NCI-H1417 (cell line): Measurements from ENCODE around the gene SESN2.

Experiments used
- DNase-seq, 3 experiments: peaks; one replicate each; lab custom pipeline; 2025; lab: John Stamatoyannopoulos, UW

The SESN2 gene, protein sequence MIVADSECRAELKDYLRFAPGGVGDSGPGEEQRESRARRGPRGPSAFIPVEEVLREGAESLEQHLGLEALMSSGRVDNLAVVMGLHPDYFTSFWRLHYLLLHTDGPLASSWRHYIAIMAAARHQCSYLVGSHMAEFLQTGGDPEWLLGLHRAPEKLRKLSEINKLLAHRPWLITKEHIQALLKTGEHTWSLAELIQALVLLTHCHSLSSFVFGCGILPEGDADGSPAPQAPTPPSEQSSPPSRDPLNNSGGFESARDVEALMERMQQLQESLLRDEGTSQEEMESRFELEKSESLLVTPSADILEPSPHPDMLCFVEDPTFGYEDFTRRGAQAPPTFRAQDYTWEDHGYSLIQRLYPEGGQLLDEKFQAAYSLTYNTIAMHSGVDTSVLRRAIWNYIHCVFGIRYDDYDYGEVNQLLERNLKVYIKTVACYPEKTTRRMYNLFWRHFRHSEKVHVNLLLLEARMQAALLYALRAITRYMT

DNA sequence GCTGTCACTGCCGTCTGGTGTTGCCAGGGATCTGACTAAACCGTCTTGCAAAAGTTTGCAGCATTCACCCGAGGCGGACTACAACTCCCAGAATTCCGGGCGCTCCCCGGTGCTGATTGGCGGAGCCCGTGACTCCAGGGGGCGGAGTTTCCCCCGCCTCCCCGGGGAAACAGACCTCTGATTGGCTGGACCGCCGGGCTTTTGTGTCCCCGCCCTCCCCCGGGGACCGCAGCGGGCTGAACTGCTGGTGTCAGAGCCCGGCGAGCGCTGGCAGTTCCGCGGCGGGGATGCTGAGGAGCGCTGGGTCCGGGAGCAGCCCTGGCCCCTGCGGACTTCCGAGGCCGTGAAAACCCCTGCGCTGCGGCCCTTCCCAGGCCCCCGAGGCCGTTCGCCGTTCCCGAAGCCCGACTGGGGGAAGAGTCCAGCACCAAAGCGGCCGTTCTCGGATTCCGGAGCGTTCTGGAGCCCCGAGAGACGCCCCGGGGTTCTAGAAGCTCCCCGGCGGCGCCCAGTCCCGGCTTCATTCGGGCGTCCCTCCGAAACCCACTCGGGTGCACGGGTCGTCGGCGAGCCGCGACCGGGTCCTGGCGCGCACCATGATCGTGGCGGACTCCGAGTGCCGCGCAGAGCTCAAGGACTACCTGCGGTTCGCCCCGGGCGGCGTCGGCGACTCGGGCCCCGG is at the start of gene SESN2:
Gene SESN2 (plus strand): TSS at position 267 of the 682 bp plus-strand sequence. CDS start 330 bp downstream, at position 597.
- peak; percentile 95 to 98 (median 98) for DNase-seq

DNA sequence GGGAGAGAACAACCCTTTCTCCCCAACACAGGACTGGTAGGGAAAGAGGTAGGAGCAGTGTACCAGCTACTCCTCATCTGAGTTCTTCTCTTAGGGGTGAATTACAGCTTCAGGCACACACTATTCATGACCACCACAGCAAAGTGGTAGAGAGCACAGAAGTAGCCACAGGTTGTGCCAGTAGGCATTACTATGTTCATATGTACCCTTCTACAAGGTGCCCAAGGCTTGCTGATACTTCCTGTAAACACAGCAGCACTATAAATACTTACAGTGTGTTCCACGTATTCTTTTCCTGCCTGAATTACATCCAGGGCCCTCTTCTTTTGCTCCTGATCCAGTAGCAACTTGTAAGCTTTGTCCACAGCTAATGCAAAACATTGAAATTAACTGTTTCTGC is 49.6 kb upstream of the SESN2 start:
- no peak for DNase-seq

DNA sequence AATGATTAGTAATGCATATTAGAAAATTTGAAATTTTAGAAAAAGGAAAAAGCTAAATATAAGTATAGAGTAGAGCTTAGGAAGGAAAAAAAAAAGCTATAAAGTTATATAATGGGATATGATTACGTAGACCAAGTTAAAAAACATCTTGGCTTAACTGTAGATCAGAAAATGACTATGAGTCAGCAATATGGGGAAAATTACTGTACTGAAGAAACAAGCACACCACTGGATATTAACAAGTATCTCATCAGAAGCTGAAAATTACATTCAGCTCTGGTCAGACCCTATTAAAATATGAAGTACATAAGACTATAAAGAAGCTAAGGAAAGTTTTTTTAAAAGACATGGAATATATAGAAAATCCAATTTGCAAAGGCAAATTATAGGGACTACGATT is 46.0 kb upstream of the SESN2 start:
- DNase-seq = no peak

- no peak for DNase-seq
These were observed 30.2 kb upstream of the SESN2 start for GRCh38 chr1:28229089-28229488.

DNA sequence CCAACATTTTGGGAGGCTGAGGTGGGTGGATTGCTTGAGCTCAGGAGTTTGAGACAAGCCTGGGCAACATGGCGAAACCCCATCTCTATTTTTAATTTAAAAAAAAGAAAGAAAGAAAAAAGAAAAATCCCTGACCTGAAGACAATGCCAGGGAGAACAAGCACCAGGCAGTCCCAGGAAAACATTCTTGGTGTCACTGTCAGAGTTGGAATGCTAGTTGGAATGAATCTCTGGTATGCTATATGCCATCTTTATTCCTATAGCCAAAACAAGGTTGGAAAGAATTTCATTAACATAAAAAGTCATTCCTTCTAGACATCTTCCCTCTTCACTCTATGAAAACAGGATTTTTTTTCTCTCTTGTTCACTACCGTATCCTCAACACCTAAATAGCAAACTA is 29.3 kb upstream of the SESN2 start:
- no peak for DNase-seq

DNA sequence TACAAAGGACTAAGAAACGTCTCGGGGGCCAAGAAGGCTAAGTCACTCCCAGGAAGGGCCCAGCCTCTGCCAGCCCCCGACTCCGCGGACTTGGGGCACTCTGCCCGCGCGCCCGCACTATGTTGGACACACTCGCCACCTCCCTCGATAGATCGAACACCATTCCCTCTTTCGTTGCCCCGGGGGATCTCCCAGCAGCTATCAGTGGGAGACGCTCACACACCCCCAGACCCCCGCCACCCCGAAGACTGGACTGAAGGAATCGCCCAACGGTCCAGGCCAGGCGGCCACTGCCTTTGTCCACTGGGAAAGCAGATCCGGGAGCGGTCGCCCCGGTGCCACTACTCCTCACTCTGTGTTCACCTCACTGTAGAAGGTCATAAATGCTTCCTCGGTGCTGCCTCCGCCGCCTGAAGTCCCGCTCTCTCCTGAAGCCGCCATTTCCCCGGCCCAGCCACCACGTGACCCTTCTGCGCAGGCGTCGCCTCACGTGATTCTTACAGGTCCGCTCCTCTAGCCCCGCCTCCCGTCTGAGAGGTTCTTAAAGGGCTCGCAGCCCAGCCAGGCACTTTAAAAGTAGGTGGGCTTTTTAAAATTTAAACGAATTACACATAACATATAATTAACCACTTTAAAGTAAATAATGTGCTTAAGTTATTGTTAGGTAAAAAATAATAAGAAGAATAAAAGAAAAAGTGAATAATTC is 26.6 kb upstream of the SESN2 start, which contains the start of gene DNAJC8:
Gene DNAJC8 (minus strand): TSS at position 472 of the 706 bp plus-strand sequence. CDS start 31 bp downstream, at position 441.
- peak; percentile 86 to 95 (median 95) for DNase-seq

- DNase-seq = no peak
These were observed 26.1 kb upstream of the SESN2 start for GRCh38 chr1:28233264-28233606.

- DNase-seq = peak; percentile 95 to 98 (median 97)
These were observed 23.3 kb upstream of the SESN2 start, which contains the start of gene ATP5IF1 for GRCh38 chr1:28235755-28236655. Gene ATP5IF1 (plus strand): TSS chr1:28236124. CDS start chr1:28236184, 60 bp downstream.

- DNase-seq = no peak
These were observed 22.5 kb upstream of the SESN2 start for GRCh38 chr1:28236656-28237322.

DNA sequence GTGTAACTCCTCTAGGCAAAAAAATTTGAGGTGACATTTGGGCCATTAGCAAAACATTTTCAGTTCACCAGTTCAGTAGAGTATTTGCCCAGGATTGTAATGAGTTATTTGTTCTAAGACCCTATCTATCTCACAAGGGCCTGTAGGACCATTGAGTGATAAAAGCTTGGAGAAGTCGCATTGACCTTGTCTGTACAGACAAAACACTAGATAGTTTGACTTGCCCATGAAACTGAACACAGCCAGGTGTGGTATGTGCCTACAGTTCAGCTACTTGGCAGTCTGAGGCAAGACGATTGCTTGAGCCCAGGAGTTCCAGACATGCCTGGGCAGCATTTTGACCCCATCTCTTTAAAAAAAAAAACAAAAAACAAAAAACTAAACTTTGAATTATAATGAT is 20.3 kb upstream of the SESN2 start:
- no peak for DNase-seq

DNA sequence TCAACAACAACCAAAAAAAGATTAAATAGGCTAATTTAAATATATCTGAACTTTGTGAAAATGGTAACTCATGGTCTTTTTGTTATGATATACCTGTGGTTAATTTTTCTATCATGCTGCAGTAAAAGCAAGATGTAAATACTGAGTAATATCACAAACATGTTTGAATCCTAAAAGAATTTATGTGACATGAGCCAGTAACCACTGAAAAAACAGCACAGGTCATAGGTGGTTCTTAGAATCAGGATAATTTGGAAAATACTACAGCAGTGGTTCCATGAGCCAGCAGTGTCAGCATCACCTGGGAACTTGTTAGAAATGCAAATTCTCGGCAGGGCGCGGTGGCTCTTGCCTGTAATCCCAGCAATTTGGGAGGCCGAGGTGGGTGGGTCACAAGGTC is 19.3 kb upstream of the SESN2 start:
- no peak for DNase-seq

DNA sequence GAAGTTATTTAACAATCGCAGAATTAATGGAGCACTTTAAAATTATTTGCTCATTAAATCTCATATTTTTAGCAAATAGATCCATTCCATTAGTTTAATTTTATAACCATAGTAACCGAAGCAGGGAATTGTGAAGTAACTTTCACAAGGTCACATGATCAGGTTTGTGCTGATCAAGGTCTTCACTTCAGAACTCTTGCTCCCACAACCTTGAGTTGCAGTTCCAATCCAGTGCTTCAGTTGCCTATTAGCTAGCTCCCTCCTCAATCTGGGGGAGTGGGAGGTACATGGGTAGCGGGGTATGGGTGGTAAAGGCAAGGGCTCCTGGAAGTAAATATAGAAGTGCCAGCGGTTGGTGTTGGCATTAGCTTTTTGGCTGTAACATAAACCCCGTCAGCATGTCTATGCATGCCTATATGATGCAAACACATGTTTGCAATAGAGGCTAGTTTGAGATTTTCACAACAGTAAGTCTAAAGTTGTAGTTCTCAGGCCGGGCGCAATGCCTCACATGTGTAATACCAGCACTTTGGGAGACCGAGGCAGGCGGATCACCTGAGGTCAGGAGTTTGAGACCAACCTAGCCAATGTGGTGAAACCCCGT is 17.6 kb upstream of the SESN2 start:
- DNase-seq = no peak

- DNase-seq = no peak
These were observed 15.5 kb upstream of the SESN2 start for GRCh38 chr1:28243685-28244311.

- DNase-seq = no peak
These were observed 14.6 kb upstream of the SESN2 start for GRCh38 chr1:28244549-28245251.

- DNase-seq = peak in 2 of 3 experiments; percentile 25 to 65
These were observed 12.9 kb upstream of the SESN2 start for GRCh38 chr1:28246427-28246832.

- peak in 1 of 3 experiments; percentile 51 for DNase-seq
These were observed 11.6 kb upstream of the SESN2 start for GRCh38 chr1:28247612-28248272.

DNA sequence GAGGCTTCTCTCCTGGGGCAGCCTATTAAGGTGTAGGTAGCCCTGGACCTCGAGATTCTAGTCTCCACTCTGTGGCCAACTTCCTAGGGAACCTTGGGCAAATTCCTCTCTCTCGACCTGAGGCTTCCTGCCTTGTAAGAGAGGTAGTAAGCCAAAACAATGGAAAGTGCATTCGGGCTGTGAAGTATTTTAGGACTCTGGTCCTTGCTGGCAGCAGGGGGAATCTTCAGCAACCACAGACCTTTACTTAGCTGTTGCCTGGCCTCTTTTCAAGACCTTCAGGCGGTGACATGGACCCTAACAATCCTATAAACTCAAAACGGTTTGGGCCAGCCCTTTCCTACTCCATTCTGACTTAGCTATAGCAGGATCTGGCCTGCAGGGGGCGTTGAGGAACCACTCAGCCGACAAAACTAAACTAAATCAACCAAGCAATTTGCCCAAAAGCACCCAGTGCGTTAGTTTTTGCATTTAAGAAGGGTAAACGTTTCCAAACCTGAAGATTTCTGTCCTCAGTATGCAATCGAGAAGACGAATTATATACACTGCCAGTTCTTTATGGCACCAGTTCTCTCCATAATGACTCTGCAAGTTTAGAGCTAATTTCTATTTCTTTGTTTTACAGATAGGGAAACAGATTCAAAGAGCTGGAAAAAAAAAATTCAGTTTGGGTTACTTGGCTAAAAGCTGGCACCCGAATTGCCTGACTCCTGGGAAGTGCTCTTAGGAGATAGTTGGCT is 10.9 kb upstream of the SESN2 start:
- peak; percentile 45 to 83 (median 59) for DNase-seq
